Measurements from ENCODE around the gene HEMK1.

DNA sequence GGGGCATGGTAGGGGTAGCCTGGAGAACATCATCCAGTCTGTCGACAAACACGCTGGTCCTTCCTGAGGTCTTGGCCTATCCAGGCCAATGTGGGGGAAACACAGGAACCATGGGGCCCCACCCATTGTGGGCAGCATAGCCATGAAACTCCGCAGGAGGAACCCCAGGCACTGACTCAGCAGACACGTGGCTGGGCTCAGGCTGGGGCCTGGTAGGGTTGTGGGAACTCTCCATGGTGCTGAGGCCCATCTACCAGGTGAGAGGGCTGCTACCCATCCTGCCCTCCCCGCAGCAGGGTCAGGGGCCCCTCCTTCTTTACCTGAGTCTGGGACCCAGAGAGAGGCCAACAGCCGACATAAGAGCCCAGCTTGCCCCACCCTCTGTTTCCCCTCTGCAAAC, 43.3 kb upstream of the HEMK1 start:
- TF ChIP-seq EZH2phosphoT487 (IDR thresholded peaks at IDR 0.05; ENCODE audit: borderline replicate concordance, low read depth, low read length): no peak
- TF ChIP-seq, protein P1, sequence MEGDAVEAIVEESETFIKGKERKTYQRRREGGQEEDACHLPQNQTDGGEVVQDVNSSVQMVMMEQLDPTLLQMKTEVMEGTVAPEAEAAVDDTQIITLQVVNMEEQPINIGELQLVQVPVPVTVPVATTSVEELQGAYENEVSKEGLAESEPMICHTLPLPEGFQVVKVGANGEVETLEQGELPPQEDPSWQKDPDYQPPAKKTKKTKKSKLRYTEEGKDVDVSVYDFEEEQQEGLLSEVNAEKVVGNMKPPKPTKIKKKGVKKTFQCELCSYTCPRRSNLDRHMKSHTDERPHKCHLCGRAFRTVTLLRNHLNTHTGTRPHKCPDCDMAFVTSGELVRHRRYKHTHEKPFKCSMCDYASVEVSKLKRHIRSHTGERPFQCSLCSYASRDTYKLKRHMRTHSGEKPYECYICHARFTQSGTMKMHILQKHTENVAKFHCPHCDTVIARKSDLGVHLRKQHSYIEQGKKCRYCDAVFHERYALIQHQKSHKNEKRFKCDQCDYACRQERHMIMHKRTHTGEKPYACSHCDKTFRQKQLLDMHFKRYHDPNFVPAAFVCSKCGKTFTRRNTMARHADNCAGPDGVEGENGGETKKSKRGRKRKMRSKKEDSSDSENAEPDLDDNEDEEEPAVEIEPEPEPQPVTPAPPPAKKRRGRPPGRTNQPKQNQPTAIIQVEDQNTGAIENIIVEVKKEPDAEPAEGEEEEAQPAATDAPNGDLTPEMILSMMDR (conservative IDR thresholded peaks at IDR 0.05; ENCODE audit: low read length): no peak
